Measurements from ENCODE around the gene CSGALNACT2.

DNA sequence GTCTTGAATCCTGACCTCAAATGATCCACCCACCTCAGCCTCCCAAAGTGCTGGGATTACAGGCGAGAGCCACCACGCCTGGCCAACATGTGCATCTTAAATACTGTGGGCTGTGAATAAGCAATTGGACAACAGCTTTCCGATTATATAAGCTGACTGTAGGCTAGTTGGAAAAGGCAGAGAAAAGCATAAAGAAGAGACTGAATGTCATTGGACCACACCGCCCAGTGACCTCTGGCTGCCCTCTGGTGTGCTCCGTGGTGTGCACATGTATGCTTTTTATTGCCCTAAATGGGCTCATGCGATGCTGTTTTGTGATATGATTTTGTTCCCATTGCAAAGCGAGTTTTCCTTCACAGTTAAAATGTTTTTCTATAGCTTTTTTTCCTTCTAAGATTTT lies 15.4 kb upstream of the CSGALNACT2 start:
- TF ChIP-seq ATF3 (CRISPR knock-in tag; conservative IDR thresholded peaks at IDR 0.05) = no peak
- TF ChIP-seq JUN (CRISPR knock-in tag; IDR thresholded peaks at IDR 0.05) = no peak
- no peak for TF ChIP-seq CTCF (IDR thresholded peaks at IDR 0.05)
- no peak for TF ChIP-seq ZNF263 (CRISPR knock-in tag; IDR thresholded peaks at IDR 0.05; ENCODE audit: low read depth)
- TF ChIP-seq GABPB1 (CRISPR knock-in tag; IDR thresholded peaks at IDR 0.05) = no peak
- no peak for TF ChIP-seq TCF7 (CRISPR knock-in tag; IDR thresholded peaks at IDR 0.05; ENCODE audit: low read depth)
- TF ChIP-seq ZNF138 (CRISPR knock-in tag; conservative IDR thresholded peaks at IDR 0.05) = no peak
- TF ChIP-seq ATF2 (CRISPR knock-in tag; IDR thresholded peaks at IDR 0.05; ENCODE audit: borderline replicate concordance, low read depth) = no peak
- TF ChIP-seq ZNF219 (CRISPR knock-in tag; IDR thresholded peaks at IDR 0.05; ENCODE audit: borderline replicate concordance) = no peak
- TF ChIP-seq MLX (CRISPR knock-in tag; IDR thresholded peaks at IDR 0.05) = no peak
- no peak for TF ChIP-seq NR1H2 (CRISPR knock-in tag; IDR thresholded peaks at IDR 0.05)
